CD4-positive, CD25-positive, alpha-beta regulatory T cell (primary cell): ENCODE measurements around the gene SPRR2E. TPM values are rescaled to one million over a fixed set of nuclear protein-coding genes. Genes with fewer than 3 reads are reported as not detected.
"Not testable (repeated sequence)": the region's sequence is repeated elsewhere in the genome, so short reads cannot be mapped to it uniquely, and the experiment has no call there.

Experiments used
- ATAC-seq, 2 donors: fragments of 150-1000 bp; cut with Tn5 transposase; one replicate each; pipeline ENCODE4 v1.10.0; 2021; ENCODE audit warnings: low read depth in 2 of 2, moderate number of reproducible peaks in 2 of 2, moderate library complexity in 1 of 2
- DNase-seq, 3 donors: peaks; one replicate each; pipeline versions ENCODE4 v3.0.0 to v3.0.0-alpha.2; 2012 to 2022; ENCODE audit warnings: mixed read lengths in 1 of 3
- H3K27ac ChIP-seq: one replicate; pipeline ENCODE4 v1.7.0; 2013; ENCODE audit warnings: mild to moderate bottlenecking, low read length; ENCODE audit not compliant: insufficient read depth, poor library complexity, severe bottlenecking
- H3K27me3 ChIP-seq: one replicate; pipeline ENCODE4 v1.7.0; 2013; ENCODE audit warnings: low read length; ENCODE audit not compliant: control insufficient read depth, insufficient read depth
- H3K36me3 ChIP-seq: one replicate; pipeline ENCODE4 v1.7.0; 2013; ENCODE audit warnings: mild to moderate bottlenecking, low read length, moderate library complexity; ENCODE audit not compliant: control insufficient read depth, insufficient read depth
- H3K4me1 ChIP-seq: 2 replicates; pipeline ENCODE4 v1.7.0; 2013; ENCODE audit warnings: mild to moderate bottlenecking, low read length; ENCODE audit not compliant: insufficient read depth, control insufficient read depth, poor library complexity, severe bottlenecking
- H3K4me3 ChIP-seq: one replicate; pipeline ENCODE4 v1.7.0; 2013; ENCODE audit warnings: low read depth, mild to moderate bottlenecking, low read length, moderate library complexity
- H3K9me3 ChIP-seq, 2 experiments: 1 replicate in 1 of 2; 2 replicates in 1 of 2; pipeline ENCODE4 v1.7.0; 2013; ENCODE audit warnings: low read length in 2 of 2, mild to moderate bottlenecking in 1 of 2, moderate library complexity in 1 of 2; ENCODE audit not compliant: control insufficient read depth in 2 of 2
- H3K27ac Mint-ChIP-seq, 3 donors: one replicate each; pipeline ENCODE4 v1.8.0; 2020 to 2022; ENCODE audit warnings: mild to moderate bottlenecking in 3 of 3, mixed read lengths in 3 of 3, moderate library complexity in 2 of 3
- H3K27me3 Mint-ChIP-seq: one replicate; pipeline ENCODE4 v1.8.0; 2022; ENCODE audit warnings: mild to moderate bottlenecking, mixed read lengths
- H3K36me3 Mint-ChIP-seq: one replicate; pipeline ENCODE4 v1.8.0; 2020; ENCODE audit warnings: mixed read lengths
- H3K4me1 Mint-ChIP-seq, 4 donors: one replicate each; pipeline ENCODE4 v1.8.0; 2020 to 2022; ENCODE audit warnings: mixed read lengths in 4 of 4, mild to moderate bottlenecking in 1 of 4
- H3K4me3 Mint-ChIP-seq, 4 donors: one replicate each; pipeline ENCODE4 v1.8.0; 2020 to 2022; ENCODE audit warnings: mild to moderate bottlenecking in 4 of 4, mixed read lengths in 4 of 4, moderate library complexity in 3 of 4
- H3K9me3 Mint-ChIP-seq, 7 donors: one replicate each; pipeline ENCODE4 v1.8.0; 2020 to 2022; ENCODE audit warnings: mixed read lengths in 7 of 7, mild to moderate bottlenecking in 3 of 7, moderate library complexity in 2 of 7
- polyA plus RNA-seq, 4 donors: library from polyadenylated mRNA; unstranded; fragments of 300-500 nt; fragmentation: Illumina TruSeq; gene quantifications; one replicate each; pipeline ENCODE4 v1.2.3, GENCODE V29; 2021
- total RNA-seq: library from RNA; stranded (reverse); gene quantifications from one replicate; pipeline ENCODE4 v1.2.3, GENCODE V29; 2022

Gene SPRR2E
- total and polyA plus RNA-seq, 5 donors from 2014 or later, result not detected

GRCh38 chr1:153123793-153124192 is 29.5 kb upstream of the SPRR2E start:
- not testable (repeated sequence) for ATAC-seq, H3K4me3 Mint-ChIP-seq, H3K4me1 ChIP-seq, H3K9me3 ChIP-seq, DNase-seq, H3K27ac Mint-ChIP-seq, H3K36me3 Mint-ChIP-seq, H3K27ac ChIP-seq, H3K36me3 ChIP-seq, H3K4me3 ChIP-seq, H3K27me3 ChIP-seq, H3K4me1 Mint-ChIP-seq
- H3K27me3 Mint-ChIP-seq, result peaks cover 14% of the 10 kb centered on the region
- H3K9me3 Mint-ChIP-seq, result peaks cover 0 to 19% (median 5%) of the 10 kb centered on the region in 7 donors

GRCh38 chr1:153122831-153123421 is 28.6 kb upstream of the SPRR2E start:
- H3K27ac ChIP-seq, result no peak overlapping the region
- no peak overlapping the region for H3K27ac Mint-ChIP-seq
- peaks cover 9% of the 10 kb centered on the region for H3K27me3 ChIP-seq
- peaks cover 0 to 19% (median 5%) of the 10 kb centered on the region in 7 donors for H3K9me3 Mint-ChIP-seq
- H3K4me3 Mint-ChIP-seq, result no peak overlapping the region
- ATAC-seq (no peak), DNase-seq (no peak)
- H3K27me3 Mint-ChIP-seq, result peaks cover 19% of the 10 kb centered on the region
- H3K36me3 ChIP-seq, result no peaks in the 10 kb centered on the region
- H3K4me1 Mint-ChIP-seq, result no peaks in the 10 kb centered on the region
- H3K4me3 ChIP-seq, result no peak overlapping the region
- no peaks in the 10 kb centered on the region for H3K4me1 ChIP-seq
- no peaks in the 10 kb centered on the region for H3K9me3 ChIP-seq
- no peaks in the 10 kb centered on the region for H3K36me3 Mint-ChIP-seq

GRCh38 chr1:153120945-153121344 is 26.6 kb upstream of the SPRR2E start:
- Mint-ChIP-seq H3K9me3 (peaks cover 0 to 19% (median 5%) of the 10 kb centered on the region in 7 donors), H3K4me1 (no peaks in the 10 kb centered on the region), H3K27me3 (peaks cover 25% of the 10 kb centered on the region), H3K36me3 (no peaks in the 10 kb centered on the region), H3K27ac (no peak overlapping the region), H3K4me3 (no peak overlapping the region)
- peaks cover 8% of the 10 kb centered on the region for H3K27me3 ChIP-seq
- H3K9me3 ChIP-seq, result no peaks in the 10 kb centered on the region
- H3K36me3 ChIP-seq, result no peaks in the 10 kb centered on the region
- H3K27ac ChIP-seq, result no peak overlapping the region
- no peaks in the 10 kb centered on the region for H3K4me1 ChIP-seq
- DNase-seq (no peak), ATAC-seq (no peak)
- H3K4me3 ChIP-seq, result no peak overlapping the region

GRCh38 chr1:153119491-153119971 is 25.2 kb upstream of the SPRR2E start:
- no peak for DNase-seq
- no peaks in the 10 kb centered on the region for H3K4me1 Mint-ChIP-seq
- H3K27ac Mint-ChIP-seq, result no peak overlapping the region
- no peak overlapping the region for H3K4me3 Mint-ChIP-seq
- no peak overlapping the region for H3K27ac ChIP-seq
- H3K27me3 Mint-ChIP-seq, result peaks cover 32% of the 10 kb centered on the region
- no peak overlapping the region for H3K4me3 ChIP-seq
- H3K9me3 ChIP-seq, result no peaks in the 10 kb centered on the region
- no peak for ATAC-seq
- H3K36me3 ChIP-seq, result no peaks in the 10 kb centered on the region
- peaks cover 10% of the 10 kb centered on the region for H3K27me3 ChIP-seq
- H3K9me3 Mint-ChIP-seq, result peaks cover 0 to 6% (median 2%) of the 10 kb centered on the region in 7 donors
- H3K4me1 ChIP-seq, result no peaks in the 10 kb centered on the region
- H3K36me3 Mint-ChIP-seq, result no peaks in the 10 kb centered on the region

- not testable (repeated sequence) for H3K9me3 ChIP-seq, H3K9me3 Mint-ChIP-seq, H3K36me3 Mint-ChIP-seq, H3K4me1 ChIP-seq, H3K27me3 ChIP-seq, ATAC-seq, H3K36me3 ChIP-seq, DNase-seq, H3K27ac Mint-ChIP-seq, H3K4me3 Mint-ChIP-seq, H3K4me1 Mint-ChIP-seq, H3K27ac ChIP-seq, H3K4me3 ChIP-seq
- peaks cover 23% of the 10 kb centered on the region for H3K27me3 Mint-ChIP-seq
These were observed 20.9 kb upstream of the SPRR2E start for GRCh38 chr1:153115264-153115663.

- Mint-ChIP-seq H3K27me3 (peaks cover 22% of the 10 kb centered on the region), H3K9me3 (peaks cover 0 to 2% (median 0%) of the 10 kb centered on the region in 7 donors), H3K4me1 (no peaks in the 10 kb centered on the region), H3K4me3 (no peak within 1 kb of the TSS), H3K27ac (no peak within 1 kb of the TSS), H3K36me3 (no peaks in the 10 kb centered on the region)
- Histone ChIP-seq H3K27ac (no peak within 1 kb of the TSS), H3K4me3 (no peak within 1 kb of the TSS), H3K27me3 (peaks cover 5% of the 10 kb centered on the region), H3K9me3 (no peaks in the 10 kb centered on the region), H3K4me1 (no peaks in the 10 kb centered on the region), H3K36me3 (no peaks in the 10 kb centered on the region)
- ATAC-seq (no peak), DNase-seq (no peak)
These were observed 19.1 kb upstream of the SPRR2E start, which contains the start of gene SPRR2F for GRCh38 chr1:153113416-153113815. TSS of gene SPRR2F (minus strand) at chr1:153113516. CDS start at chr1:153112733, 783 bp downstream.

GRCh38 chr1:153112454-153112853 is 18.1 kb upstream of the SPRR2E start:
- H3K36me3 ChIP-seq, H3K36me3 Mint-ChIP-seq, H3K4me1 ChIP-seq, H3K9me3 Mint-ChIP-seq, H3K4me3 ChIP-seq, H3K4me1 Mint-ChIP-seq, H3K27ac ChIP-seq, H3K27me3 ChIP-seq, H3K27ac Mint-ChIP-seq, H3K9me3 ChIP-seq, H3K4me3 Mint-ChIP-seq, ATAC-seq, DNase-seq: not testable (repeated sequence)
- peaks cover 13% of the 10 kb centered on the region for H3K27me3 Mint-ChIP-seq

- H3K27ac ChIP-seq, result no peak overlapping the region
- no peaks in the 10 kb centered on the region for H3K4me1 ChIP-seq
- H3K4me1 Mint-ChIP-seq, result no peaks in the 10 kb centered on the region
- H3K27me3 ChIP-seq, result no peaks in the 10 kb centered on the region
- peaks cover 0 to 13% (median 2%) of the 10 kb centered on the region in 7 donors for H3K9me3 Mint-ChIP-seq
- no peaks in the 10 kb centered on the region for H3K9me3 ChIP-seq
- no peaks in the 10 kb centered on the region for H3K36me3 ChIP-seq
- no peak overlapping the region for H3K4me3 Mint-ChIP-seq
- no peak overlapping the region for H3K27ac Mint-ChIP-seq
- ATAC-seq (no peak), DNase-seq (no peak)
- no peak overlapping the region for H3K4me3 ChIP-seq
- H3K27me3 Mint-ChIP-seq, result peaks cover 29% of the 10 kb centered on the region
- H3K36me3 Mint-ChIP-seq, result no peaks in the 10 kb centered on the region
These were observed 5.9 kb upstream of the SPRR2E start for GRCh38 chr1:153100245-153100644.
